Measurements from ENCODE around the gene HINFP. TPM values are rescaled to one million over a fixed set of nuclear protein-coding genes. Genes with fewer than 3 reads are reported as not detected.
A peak's percentile ranks its signal among the peaks of the same experiment; 100 is the strongest.

HINFP gene
- total RNA-seq, 3 donors from 2014 or later: 37.2 to 58.1 (median 42.2) TPM

DNA sequence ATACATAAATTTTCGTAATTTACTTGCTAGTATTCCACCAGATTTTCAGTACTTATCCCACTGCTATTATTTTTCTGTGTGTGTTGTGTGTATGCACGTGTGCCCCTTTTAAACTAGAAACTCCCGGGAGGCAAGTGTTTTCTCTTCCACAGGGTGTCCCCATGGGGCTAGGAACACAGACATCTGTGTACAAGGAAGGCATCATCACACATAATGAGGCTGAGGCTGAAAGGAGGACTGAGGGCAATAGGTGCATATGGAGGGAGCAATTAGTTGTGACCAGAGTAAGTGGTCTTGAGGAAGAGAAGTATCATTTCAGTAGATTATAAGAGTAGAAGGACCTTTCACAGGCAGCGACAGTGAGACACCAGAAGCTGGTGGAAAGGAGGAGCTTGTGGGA lies 17.6 kb upstream of the HINFP start:
- intact Hi-C loops (cut with DNase I, micrococcal nuclease): no loop called here

DNA sequence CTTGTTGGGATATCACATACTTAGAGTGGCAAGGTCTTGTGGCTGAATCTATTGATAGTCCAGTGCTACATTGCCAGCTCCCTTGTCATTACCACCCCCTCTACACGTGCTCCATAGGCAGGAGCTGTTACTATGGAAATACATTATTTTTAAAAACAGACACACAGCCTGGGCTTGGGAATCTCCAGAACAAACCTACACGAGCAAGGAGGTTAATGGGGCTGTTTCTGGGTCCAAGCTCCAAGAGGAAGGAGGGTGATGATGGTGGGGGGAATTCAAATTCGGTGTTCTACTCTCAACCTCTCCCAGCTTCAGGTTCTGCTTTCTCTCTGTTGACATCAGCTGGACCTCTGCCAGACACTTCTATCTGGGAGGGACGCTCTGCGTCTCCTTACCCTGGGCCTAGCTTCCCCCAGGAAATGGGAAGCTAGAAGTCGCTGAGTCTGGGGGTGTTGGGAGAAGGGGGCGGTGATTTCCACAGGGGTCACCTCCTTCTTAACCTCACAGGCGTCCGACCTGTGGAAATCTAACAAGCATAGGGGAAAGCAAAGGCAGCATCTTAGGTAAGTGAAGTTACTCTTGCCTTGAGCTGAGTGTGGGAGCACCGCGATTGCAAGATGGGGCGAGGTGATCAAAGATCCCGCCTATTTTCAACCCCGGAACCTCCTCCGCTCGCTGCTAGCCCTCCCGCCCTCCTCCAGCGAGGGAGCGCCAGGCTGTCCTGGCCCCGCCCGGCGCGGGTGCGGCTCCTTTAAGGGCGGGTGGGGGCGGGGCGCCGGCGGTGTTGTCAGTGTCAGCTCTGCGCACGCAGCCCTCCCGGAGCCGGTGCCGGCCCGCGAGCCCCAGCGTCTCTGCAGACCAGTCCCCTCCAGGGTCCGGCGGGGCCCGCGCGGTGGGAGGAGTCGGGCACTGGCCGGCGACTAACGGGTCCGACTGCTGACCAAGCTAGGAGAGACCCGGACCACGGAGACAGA lies 14.5 kb upstream of the HINFP start, which contains the start of gene C2CD2L:
TSS of gene C2CD2L (plus strand) at position 781 of the 974 bp plus-strand sequence. CDS start 398 bp downstream, outside the sequence.
- no peaks in the 10 kb centered on the region for H3K36me3 ChIP-seq (ENCODE audit: low read depth)
- peaks cover 27% of the 10 kb centered on the region for H3K4me1 ChIP-seq (ENCODE audit: low read depth)
- ATAC-seq (peak; percentile 88), DNase-seq (peak; percentile 93 to 95 (median 95))
- TF ChIP-seq, protein P1, sequence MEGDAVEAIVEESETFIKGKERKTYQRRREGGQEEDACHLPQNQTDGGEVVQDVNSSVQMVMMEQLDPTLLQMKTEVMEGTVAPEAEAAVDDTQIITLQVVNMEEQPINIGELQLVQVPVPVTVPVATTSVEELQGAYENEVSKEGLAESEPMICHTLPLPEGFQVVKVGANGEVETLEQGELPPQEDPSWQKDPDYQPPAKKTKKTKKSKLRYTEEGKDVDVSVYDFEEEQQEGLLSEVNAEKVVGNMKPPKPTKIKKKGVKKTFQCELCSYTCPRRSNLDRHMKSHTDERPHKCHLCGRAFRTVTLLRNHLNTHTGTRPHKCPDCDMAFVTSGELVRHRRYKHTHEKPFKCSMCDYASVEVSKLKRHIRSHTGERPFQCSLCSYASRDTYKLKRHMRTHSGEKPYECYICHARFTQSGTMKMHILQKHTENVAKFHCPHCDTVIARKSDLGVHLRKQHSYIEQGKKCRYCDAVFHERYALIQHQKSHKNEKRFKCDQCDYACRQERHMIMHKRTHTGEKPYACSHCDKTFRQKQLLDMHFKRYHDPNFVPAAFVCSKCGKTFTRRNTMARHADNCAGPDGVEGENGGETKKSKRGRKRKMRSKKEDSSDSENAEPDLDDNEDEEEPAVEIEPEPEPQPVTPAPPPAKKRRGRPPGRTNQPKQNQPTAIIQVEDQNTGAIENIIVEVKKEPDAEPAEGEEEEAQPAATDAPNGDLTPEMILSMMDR (IDR thresholded peaks at IDR 0.05): no peak
- intact Hi-C loops (cut with DNase I, micrococcal nuclease): no loop called here
- no peaks in the 10 kb centered on the region for H3K9me3 ChIP-seq
- H3K4me3 ChIP-seq: peak within 1 kb of the TSS; percentile 77

More for the DNA sequence above, 17.6 kb upstream of the HINFP start:
- Histone ChIP-seq H3K9me3 (no peaks in the 10 kb centered on the region), H3K4me1 (ENCODE audit: low read depth) (peaks cover 30% of the 10 kb centered on the region), H3K4me3 (no peak overlapping the region), H3K36me3 (ENCODE audit: low read depth) (no peaks in the 10 kb centered on the region)
- TF ChIP-seq, protein P1 (IDR thresholded peaks at IDR 0.05): no peak
- DNase-seq: no peak
- ATAC-seq: no peak

DNA sequence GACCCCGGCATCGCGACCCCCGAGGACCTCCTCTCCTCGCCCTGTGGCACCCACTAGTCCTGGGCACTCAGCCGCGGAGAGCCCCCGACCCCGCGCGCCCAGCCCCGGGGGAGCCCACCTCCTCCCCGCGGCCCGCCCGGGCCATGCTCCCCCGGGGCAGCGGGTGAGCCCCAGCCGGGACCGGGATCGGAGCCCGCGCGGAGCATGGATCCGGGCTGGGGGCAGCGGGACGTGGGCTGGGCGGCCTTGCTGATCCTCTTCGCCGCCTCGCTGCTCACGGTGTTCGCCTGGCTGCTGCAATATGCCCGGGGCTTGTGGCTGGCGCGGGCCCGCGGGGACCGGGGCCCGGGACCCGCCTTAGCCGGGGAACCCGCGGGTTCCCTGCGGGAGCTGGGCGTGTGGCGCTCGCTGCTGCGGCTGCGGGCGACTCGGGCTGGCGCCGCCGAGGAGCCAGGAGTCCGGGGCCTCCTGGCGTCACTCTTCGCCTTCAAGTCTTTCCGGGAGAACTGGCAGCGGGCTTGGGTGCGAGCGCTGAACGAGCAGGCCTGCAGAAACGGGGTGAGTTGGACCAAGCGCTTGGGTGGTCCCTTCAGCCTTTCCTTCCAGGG lies 13.7 kb upstream of the HINFP start:
- H3K4me1 ChIP-seq (ENCODE audit: low read depth): peaks cover 25% of the 10 kb centered on the region
- peak overlapping the region; percentile 77 for H3K4me3 ChIP-seq
- H3K36me3 ChIP-seq (ENCODE audit: low read depth): no peaks in the 10 kb centered on the region
- intact Hi-C loops (cut with DNase I, micrococcal nuclease): no loop called here
- H3K9me3 ChIP-seq: no peaks in the 10 kb centered on the region
- peak; percentile 33 for ATAC-seq
- TF ChIP-seq, protein P1 (IDR thresholded peaks at IDR 0.05): no peak
- peak in 2 of 3 donors; percentile 24 to 57 for DNase-seq

DNA sequence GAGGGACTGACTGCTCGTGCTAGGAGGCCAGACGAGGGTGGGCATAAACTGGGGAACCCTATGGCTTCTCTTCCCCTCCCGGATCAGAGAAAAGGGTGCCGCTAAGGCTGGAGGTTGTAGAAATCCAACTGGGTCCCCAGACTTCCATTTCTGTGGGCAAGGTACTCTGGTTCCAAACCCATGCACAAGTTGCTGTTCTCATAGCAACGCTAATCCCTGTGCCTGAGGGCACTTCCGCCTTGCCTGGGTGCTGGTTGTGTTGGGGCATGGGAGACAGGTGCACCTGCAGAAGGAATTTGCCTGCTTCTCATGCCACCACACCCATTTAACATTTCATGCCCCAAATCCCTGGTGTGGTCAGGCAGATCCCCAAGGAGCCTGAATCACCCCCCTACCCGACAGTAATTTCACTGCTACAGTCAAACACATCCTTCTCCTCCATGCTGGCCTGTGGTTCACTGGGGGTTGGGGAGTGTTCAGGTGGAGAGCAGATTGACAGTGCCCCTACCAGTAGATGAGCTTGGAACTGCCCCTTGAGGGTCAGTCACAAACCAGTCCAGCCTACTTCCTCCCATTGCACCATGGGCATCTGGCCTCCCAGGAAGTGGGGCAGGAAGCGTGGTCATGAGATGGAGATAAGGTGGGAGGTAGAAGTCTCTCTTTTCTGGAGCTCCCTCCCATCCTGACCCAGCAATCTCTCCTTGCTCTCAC lies 13.1 kb upstream of the HINFP start:
- peak overlapping the region; percentile 77 for H3K4me3 ChIP-seq
- no peaks in the 10 kb centered on the region for H3K36me3 ChIP-seq (ENCODE audit: low read depth)
- no peaks in the 10 kb centered on the region for H3K9me3 ChIP-seq
- intact Hi-C loops (cut with DNase I, micrococcal nuclease): no loop called here
- DNase-seq (peak; percentile 61 to 78 (median 65)), ATAC-seq (peak; percentile 57)
- TF ChIP-seq, protein P1 (IDR thresholded peaks at IDR 0.05): no peak
- peaks cover 18% of the 10 kb centered on the region for H3K4me1 ChIP-seq (ENCODE audit: low read depth)

DNA sequence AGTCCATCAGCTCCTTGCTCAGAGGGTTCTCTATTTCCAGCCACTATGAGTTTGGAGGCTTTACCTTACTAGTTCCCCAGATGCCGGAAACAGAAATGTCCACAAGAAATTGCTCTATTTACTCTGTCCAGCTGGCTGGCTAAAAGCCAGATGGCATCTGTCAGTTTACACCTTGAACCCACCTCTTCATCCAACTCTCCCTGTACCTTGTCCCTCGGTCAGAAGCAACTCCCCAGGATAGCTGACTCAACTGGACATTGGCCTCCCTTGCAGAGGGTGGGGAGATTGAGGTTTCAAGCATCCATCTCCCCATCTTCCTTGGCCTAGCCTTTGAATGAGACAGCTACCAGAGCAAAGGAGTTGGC lies 12.5 kb upstream of the HINFP start:
- H3K36me3 ChIP-seq (ENCODE audit: low read depth): no peaks in the 10 kb centered on the region
- ATAC-seq (peak; percentile 53), DNase-seq (peak in 2 of 3 donors; percentile 24 to 56)
- no peak overlapping the region for H3K4me3 ChIP-seq
- H3K4me1 ChIP-seq (ENCODE audit: low read depth): peaks cover 17% of the 10 kb centered on the region
- intact Hi-C loops (cut with DNase I, micrococcal nuclease): no loop called here
- TF ChIP-seq, protein P1 (IDR thresholded peaks at IDR 0.05): no peak
- no peaks in the 10 kb centered on the region for H3K9me3 ChIP-seq

Measured in mucosa of descending colon (tissue), 3 donors.